HepG2 (cell line): ENCODE results near the gene COX7C. TPM values are rescaled to one million over a fixed set of nuclear protein-coding genes. Genes with fewer than 3 reads are reported as not detected.

Experiments
- ATAC-seq: fragments of 200-7000 bp; cut with Tn5 transposase; 3 replicates; pipeline ENCODE4 v1.9.1; 2020; ENCODE audit warnings: mild to moderate bottlenecking, moderate library complexity
- BruUV-seq: library from RNA; stranded (reverse); fragments of 400-500 nt; replicated peaks from 2 replicates; lab custom pipeline; 2021; lab: Mats Ljungman, UMichigan
- CTCF ChIA-PET: fragments of 300-600 bp; formaldehyde crosslinking; extraction: SDS; loops from one replicate; lab custom pipeline; 2021; ENCODE audit warnings: low total read pairs, inconsistent platforms, low intra/inter-chr PET ratio; lab: Yijun Ruan, JAX
- POLR2A ChIA-PET: fragments of 350-600 bp; sonication (Branson Sonifier 250); formaldehyde crosslinking; loops from one replicate; lab custom pipeline; 2020; ENCODE audit warnings: antibody characterized with exemption, inconsistent platforms; lab: Yijun Ruan, JAX
- DNase-seq: peaks from one replicate; pipeline ENCODE4 v3.0.0-alpha.2; 2015; ENCODE audit warnings: low spot score
- FAIRE-seq: peaks from 3 replicates; lab custom pipeline; 2011; peaks lifted over from hg19 to GRCh38; lab: Jason Lieb, UNC
- H2AFZ ChIP-seq: one replicate; pipeline ENCODE4 v1.6.1; 2011; ENCODE audit warnings: low read length, inconsistent platforms
- H3K27ac ChIP-seq: fragments of 300-600 bp; 3 replicates; pipeline ENCODE4 v1.8.0; 2011; ENCODE audit warnings: mixed run types, mild to moderate bottlenecking, mixed read lengths, low read length, inconsistent platforms; ENCODE audit not compliant: insufficient read depth; ENCODE audit errors: extremely low read length
- H3K27me3 ChIP-seq, 2 experiments: fragments of 200-600 bp in 1 of 2; 2 replicates in 1 of 2; 3 replicates in 1 of 2; pipeline versions ENCODE4 v1.6.0 to v1.8.0; 2011; ENCODE audit warnings: low read length in 2 of 2, mild to moderate bottlenecking in 2 of 2, moderate library complexity in 2 of 2, inconsistent platforms in 1 of 2; ENCODE audit not compliant: insufficient read depth in 2 of 2, control insufficient read depth in 1 of 2
- H3K36me3 ChIP-seq, 2 experiments: fragments of 200-600 bp in 1 of 2; replicated peaks in 1 of 2; 2 replicates in 1 of 2; 3 replicates in 1 of 2; pipeline versions ENCODE4 v1.5.1 to v1.8.0; 2011; ENCODE audit warnings: low read length in 2 of 2, inconsistent platforms in 1 of 2; ENCODE audit not compliant: insufficient read depth in 2 of 2, control insufficient read depth in 1 of 2
- H3K4me1 ChIP-seq: 2 replicates; pipeline ENCODE4 v1.5.1; 2012; ENCODE audit warnings: low read length, inconsistent platforms; ENCODE audit not compliant: insufficient read depth
- H3K4me2 ChIP-seq: 2 replicates; pipeline ENCODE4 v1.6.0; 2011; ENCODE audit warnings: low read depth, low read length, inconsistent platforms
- H3K4me3 ChIP-seq, 3 experiments: fragments of 200-600 bp in 1 of 3; sonication (generic), shearing (Covaris generic) in 1 of 3; replicated peaks in 1 of 3; 2 replicates each; pipeline ENCODE4 v1.5.1; 2011 to 2016; ENCODE audit warnings: low read length in 3 of 3, inconsistent platforms in 2 of 3, low read depth in 2 of 3, mild to moderate bottlenecking in 2 of 3, control low read depth in 1 of 3, mixed read lengths in 1 of 3; ENCODE audit not compliant: insufficient read depth in 1 of 3
- H3K79me2 ChIP-seq: one replicate; pipeline ENCODE4 v1.6.1; 2011; ENCODE audit warnings: low read length, inconsistent platforms; ENCODE audit not compliant: insufficient read depth
- H3K9ac ChIP-seq: 2 replicates; pipeline ENCODE4 v1.6.0; 2011; ENCODE audit warnings: mild to moderate bottlenecking, low read depth, low read length, inconsistent platforms; ENCODE audit not compliant: insufficient read depth
- H3K9me3 ChIP-seq: 2 replicates; pipeline ENCODE4 v1.5.1; 2012; ENCODE audit warnings: mild to moderate bottlenecking, low read length
- H4K20me1 ChIP-seq: 2 replicates; pipeline ENCODE4 v1.6.0; 2011; ENCODE audit warnings: inconsistent platforms, mild to moderate bottlenecking, low read length, moderate library complexity; ENCODE audit not compliant: insufficient read depth
- IKZF4 ChIP-seq: sonication (generic); formaldehyde crosslinking; IDR thresholded peaks from 2 replicates; pipeline ENCODE4 v1.5.1; 2020; ENCODE audit warnings: borderline replicate concordance, mild to moderate bottlenecking, low read depth, missing genetic modification reagents; ENCODE audit errors: not compliant biosample characterization
- PPARG ChIP-seq: conservative IDR thresholded peaks from 2 replicates; pipeline ENCODE4 v1.6.1; 2016; ENCODE audit warnings: missing biosample characterization, missing genetic modification reagents
- SOX13 ChIP-seq, 3 experiments: fragments of 450-650 bp in 1 of 3; sonication (generic) in 1 of 3; formaldehyde crosslinking in 1 of 3; IDR thresholded peaks in 2 of 3; conservative IDR thresholded peaks in 1 of 3; 2 replicates each; pipeline versions ENCODE4 v1.5.0 to v1.6.1; 2016 to 2020; ENCODE audit warnings: antibody characterized with exemption in 1 of 3, mild to moderate bottlenecking in 1 of 3, missing compliant biosample characterization in 1 of 3, missing genetic modification reagents in 1 of 3, moderate library complexity in 1 of 3
- SRF ChIP-seq: IDR thresholded peaks from 2 replicates; pipeline ENCODE4 v1.6.1; 2011; ENCODE audit warnings: mild to moderate bottlenecking, low read depth, low read length, moderate library complexity
- U2AF2 ChIP-seq: fragments of 200-400 bp; formaldehyde crosslinking; IDR thresholded peaks from 2 replicates; pipeline ENCODE4 v1.6.1; 2017; ENCODE audit warnings: low read depth, mild to moderate bottlenecking, low read length
- ZC3H13 ChIP-seq: sonication (generic); formaldehyde crosslinking; IDR thresholded peaks from 2 replicates; pipeline ENCODE4 v1.8.1; 2023; ENCODE audit warnings: mild to moderate bottlenecking, missing genetic modification reagents, moderate library complexity
- ZIK1 ChIP-seq: sonication (generic); formaldehyde crosslinking; IDR thresholded peaks from 2 replicates; pipeline ENCODE4 v1.5.0; 2020; ENCODE audit warnings: mild to moderate bottlenecking, low read depth, missing genetic modification reagents, borderline replicate concordance
- ZNF460 ChIP-seq: sonication (generic); formaldehyde crosslinking; IDR thresholded peaks from 2 replicates; pipeline ENCODE4 v1.5.1; 2020; ENCODE audit warnings: missing genetic modification reagents, mild to moderate bottlenecking, borderline replicate concordance
- ZNF552 ChIP-seq: sonication (generic); formaldehyde crosslinking; IDR thresholded peaks from 2 replicates; pipeline ENCODE4 v1.9.0; 2022; ENCODE audit warnings: missing genetic modification reagents, mild to moderate bottlenecking, borderline replicate concordance
- WGBS: methylation state at CpG from one replicate; pipeline ENCODE4 v1.1.6; 2017; ENCODE audit warnings: low lambda C conversion rate; 5-methylcytosine and 5-hydroxymethylcytosine counted together
- in situ Hi-C: cut with HindIII; loops from 2 replicates; pipeline ENCODE4 v1.10.0; 2017; ENCODE audit warnings: low pct_unique_long_range_greater_than_20kb; ENCODE audit not compliant: extremely low pct_ligation_motif_present
- intact Hi-C: fragments of 100-400 bp; cut with micrococcal nuclease; formaldehyde crosslinking; loops from one replicate; pipeline ENCODE4 v1.10.0; 2022; ENCODE audit not compliant: unreplicated experiment
- polyA plus RNA-seq, 8 experiments: library from polyadenylated mRNA; depleted of rRNA in 3 of 8; stranded (reverse) in 7 of 8; unstranded in 1 of 8; fragments of >200 nt; fragmentation: Illumina TruSeq in 4 of 8; extraction: Trizol in 4 of 8; gene quantifications; 2 replicates each; pipeline versions ENCODE4 v1.2.1 to v1.2.3, GENCODE V29; 2011 to 2016; ENCODE audit warnings: low read depth in 4 of 8, missing spikeins in 1 of 8, mixed read lengths in 1 of 8; ENCODE audit not compliant: insufficient read depth in 1 of 8
- total RNA-seq, 5 experiments: library from RNA; depleted of rRNA; stranded (reverse); fragments of >200 nt; fragmentation: Illumina TruSeq; extraction: Trizol; gene quantifications; 2 replicates each; pipeline ENCODE4 v1.2.3, GENCODE V29; 2016; ENCODE audit warnings: low read depth in 1 of 5
- TF ChIP-seq, protein P1 (sequence below): sonication (generic); formaldehyde crosslinking; IDR thresholded peaks from 2 replicates; pipeline ENCODE4 v1.4.0; 2020; ENCODE audit warnings: missing genetic modification reagents
- TF ChIP-seq, protein P2 (sequence below): sonication (generic); formaldehyde crosslinking; IDR thresholded peaks from 2 replicates; pipeline ENCODE4 v1.4.0; 2020; ENCODE audit warnings: missing genetic modification reagents
- TF ChIP-seq, protein P3 (sequence below): sonication (generic); formaldehyde crosslinking; IDR thresholded peaks from 2 replicates; pipeline ENCODE4 v1.4.0; 2020; ENCODE audit warnings: missing genetic modification reagents
- TF ChIP-seq, protein P4 (sequence below): sonication (generic); formaldehyde crosslinking; IDR thresholded peaks from 2 replicates; pipeline ENCODE4 v1.4.0; 2020; ENCODE audit warnings: missing genetic modification reagents, borderline replicate concordance

Gene COX7C
- total and polyA plus RNA-seq, 2 of the 13 experiments (the other 11 are each of a cell fraction or from before 2014, with no cell fraction given): 538 to 635 TPM

DNA sequence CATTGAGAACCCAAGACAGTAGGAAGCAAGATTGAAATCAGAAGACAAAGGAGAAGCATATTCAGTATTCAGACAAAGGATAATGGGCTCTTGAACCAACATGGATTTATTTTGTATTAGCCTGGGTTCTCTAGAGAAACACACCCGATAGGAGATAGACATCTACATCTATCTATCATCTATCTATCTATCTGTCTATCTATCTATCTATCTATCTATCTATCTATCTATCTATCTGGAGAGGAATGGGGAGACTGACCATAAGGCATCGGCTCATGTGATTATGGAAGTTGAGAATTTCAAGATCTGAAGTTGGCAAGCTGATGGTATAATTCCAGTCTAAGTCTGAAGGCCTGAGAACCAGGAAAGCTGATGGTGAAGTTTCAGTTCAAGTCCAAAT lies 13.4 kb downstream of the COX7C start (continued):
- TF ChIP-seq ZNF552 (CRISPR knock-in tag) (no peak), PPARG (CRISPR knock-in tag) (no peak), ZC3H13 (CRISPR knock-in tag) (no peak), ZNF460 (CRISPR knock-in tag) (no peak)

DNA sequence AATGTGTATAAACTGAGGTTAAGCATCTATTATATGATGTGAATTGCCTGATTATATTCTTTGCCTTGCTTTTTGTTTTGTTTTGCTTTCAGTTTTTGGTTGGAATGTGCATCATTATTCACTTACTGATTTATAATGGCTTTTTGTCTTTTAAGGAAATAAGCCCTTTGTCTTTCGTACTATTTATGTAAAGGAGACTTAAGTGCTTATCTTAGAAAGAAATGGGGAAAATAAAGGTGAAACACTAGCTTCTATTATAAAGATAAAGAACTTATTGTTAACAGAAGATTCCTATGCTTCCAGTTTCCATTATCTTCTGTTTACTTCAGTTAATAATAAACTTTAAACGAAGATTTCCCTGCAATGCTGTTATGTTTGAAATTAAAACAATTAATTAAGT lies 23.3 kb downstream of the COX7C start:
- Histone ChIP-seq H3K4me2 (no peak overlapping the region), H3K36me3 (no peaks in the 10 kb centered on the region), H4K20me1 (no peaks in the 10 kb centered on the region), H3K4me1 (no peaks in the 10 kb centered on the region), H3K9ac (no peak overlapping the region), H2AFZ (no peak overlapping the region), H3K27me3 (no peaks in the 10 kb centered on the region), H3K27ac (no peak overlapping the region), H3K9me3 (no peaks in the 10 kb centered on the region), H3K4me3 (no peak overlapping the region), H3K79me2 (no peaks in the 10 kb centered on the region)
- ATAC-seq (no peak), DNase-seq (no peak), FAIRE-seq (no peak)
- 2% methylated on average over 2 of the region's 2 CpGs for WGBS
- CTCF ChIA-PET: no interaction called here
- in situ Hi-C loops: no loop called here
- POLR2A ChIA-PET: no interaction called here
- BruUV-seq: no TSS peak
- intact Hi-C loops: no loop called here
- TF ChIP-seq, protein P1, sequence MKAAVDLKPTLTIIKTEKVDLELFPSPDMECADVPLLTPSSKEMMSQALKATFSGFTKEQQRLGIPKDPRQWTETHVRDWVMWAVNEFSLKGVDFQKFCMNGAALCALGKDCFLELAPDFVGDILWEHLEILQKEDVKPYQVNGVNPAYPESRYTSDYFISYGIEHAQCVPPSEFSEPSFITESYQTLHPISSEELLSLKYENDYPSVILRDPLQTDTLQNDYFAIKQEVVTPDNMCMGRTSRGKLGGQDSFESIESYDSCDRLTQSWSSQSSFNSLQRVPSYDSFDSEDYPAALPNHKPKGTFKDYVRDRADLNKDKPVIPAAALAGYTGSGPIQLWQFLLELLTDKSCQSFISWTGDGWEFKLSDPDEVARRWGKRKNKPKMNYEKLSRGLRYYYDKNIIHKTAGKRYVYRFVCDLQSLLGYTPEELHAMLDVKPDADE (CRISPR knock-in tag): no peak
- TF ChIP-seq, protein P2, sequence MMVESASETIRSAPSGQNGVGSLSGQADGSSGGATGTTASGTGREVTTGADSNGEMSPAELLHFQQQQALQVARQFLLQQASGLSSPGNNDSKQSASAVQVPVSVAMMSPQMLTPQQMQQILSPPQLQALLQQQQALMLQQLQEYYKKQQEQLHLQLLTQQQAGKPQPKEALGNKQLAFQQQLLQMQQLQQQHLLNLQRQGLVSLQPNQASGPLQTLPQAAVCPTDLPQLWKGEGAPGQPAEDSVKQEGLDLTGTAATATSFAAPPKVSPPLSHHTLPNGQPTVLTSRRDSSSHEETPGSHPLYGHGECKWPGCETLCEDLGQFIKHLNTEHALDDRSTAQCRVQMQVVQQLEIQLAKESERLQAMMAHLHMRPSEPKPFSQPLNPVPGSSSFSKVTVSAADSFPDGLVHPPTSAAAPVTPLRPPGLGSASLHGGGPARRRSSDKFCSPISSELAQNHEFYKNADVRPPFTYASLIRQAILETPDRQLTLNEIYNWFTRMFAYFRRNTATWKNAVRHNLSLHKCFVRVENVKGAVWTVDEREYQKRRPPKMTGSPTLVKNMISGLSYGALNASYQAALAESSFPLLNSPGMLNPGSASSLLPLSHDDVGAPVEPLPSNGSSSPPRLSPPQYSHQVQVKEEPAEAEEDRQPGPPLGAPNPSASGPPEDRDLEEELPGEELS: no peak
- TF ChIP-seq, protein P3, sequence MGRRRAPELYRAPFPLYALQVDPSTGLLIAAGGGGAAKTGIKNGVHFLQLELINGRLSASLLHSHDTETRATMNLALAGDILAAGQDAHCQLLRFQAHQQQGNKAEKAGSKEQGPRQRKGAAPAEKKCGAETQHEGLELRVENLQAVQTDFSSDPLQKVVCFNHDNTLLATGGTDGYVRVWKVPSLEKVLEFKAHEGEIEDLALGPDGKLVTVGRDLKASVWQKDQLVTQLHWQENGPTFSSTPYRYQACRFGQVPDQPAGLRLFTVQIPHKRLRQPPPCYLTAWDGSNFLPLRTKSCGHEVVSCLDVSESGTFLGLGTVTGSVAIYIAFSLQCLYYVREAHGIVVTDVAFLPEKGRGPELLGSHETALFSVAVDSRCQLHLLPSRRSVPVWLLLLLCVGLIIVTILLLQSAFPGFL (CRISPR knock-in tag): no peak
- TF ChIP-seq IKZF4 (CRISPR knock-in tag) (no peak), ZIK1 (CRISPR knock-in tag) (no peak), SRF (no peak), U2AF2 (no peak), SOX13 (IDR thresholded peaks at IDR 0.05) (no peak), SOX13 (CRISPR knock-in tag; conservative IDR thresholded peaks at IDR 0.05 in 1 of 2, IDR thresholded peaks at IDR 0.05 in 1 of 2) (no peak)
- TF ChIP-seq, protein P4, sequence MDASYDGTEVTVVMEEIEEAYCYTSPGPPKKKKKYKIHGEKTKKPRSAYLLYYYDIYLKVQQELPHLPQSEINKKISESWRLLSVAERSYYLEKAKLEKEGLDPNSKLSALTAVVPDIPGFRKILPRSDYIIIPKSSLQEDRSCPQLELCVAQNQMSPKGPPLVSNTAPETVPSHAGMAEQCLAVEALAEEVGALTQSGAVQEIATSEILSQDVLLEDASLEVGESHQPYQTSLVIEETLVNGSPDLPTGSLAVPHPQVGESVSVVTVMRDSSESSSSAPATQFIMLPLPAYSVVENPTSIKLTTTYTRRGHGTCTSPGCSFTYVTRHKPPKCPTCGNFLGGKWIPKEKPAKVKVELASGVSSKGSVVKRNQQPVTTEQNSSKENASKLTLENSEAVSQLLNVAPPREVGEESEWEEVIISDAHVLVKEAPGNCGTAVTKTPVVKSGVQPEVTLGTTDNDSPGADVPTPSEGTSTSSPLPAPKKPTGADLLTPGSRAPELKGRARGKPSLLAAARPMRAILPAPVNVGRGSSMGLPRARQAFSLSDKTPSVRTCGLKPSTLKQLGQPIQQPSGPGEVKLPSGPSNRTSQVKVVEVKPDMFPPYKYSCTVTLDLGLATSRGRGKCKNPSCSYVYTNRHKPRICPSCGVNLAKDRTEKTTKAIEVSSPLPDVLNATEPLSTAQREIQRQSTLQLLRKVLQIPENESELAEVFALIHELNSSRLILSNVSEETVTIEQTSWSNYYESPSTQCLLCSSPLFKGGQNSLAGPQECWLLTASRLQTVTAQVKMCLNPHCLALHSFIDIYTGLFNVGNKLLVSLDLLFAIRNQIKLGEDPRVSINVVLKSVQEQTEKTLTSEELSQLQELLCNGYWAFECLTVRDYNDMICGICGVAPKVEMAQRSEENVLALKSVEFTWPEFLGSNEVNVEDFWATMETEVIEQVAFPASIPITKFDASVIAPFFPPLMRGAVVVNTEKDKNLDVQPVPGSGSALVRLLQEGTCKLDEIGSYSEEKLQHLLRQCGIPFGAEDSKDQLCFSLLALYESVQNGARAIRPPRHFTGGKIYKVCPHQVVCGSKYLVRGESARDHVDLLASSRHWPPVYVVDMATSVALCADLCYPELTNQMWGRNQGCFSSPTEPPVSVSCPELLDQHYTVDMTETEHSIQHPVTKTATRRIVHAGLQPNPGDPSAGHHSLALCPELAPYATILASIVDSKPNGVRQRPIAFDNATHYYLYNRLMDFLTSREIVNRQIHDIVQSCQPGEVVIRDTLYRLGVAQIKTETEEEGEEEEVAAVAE (CRISPR knock-in tag): no peak
